ENCODE results near the gene MREG.
"Not testable (repeated sequence)": the region's sequence is repeated elsewhere in the genome, so short reads cannot be mapped to it uniquely, and the experiment has no call there.

Gene MREG

DNA sequence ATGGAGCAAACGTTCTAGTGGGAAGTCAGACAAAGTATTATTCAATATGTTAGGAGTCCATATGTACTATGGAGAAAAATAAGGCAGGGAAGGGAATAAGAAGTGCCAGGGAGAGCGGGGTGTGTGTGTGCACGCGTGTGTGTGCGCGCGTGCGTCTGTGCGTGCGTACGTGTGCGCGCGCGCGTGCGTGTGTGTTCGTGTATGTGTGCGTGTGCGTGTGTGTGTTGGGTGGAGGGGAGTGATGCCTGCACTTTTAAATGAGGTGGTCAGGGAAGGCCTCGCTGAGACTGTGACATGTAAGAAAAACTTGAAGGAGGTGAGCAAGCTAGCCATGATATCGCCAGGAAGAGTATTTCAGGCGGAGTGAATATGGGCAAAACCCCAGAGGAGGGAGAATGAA lies 1.6 kb upstream of the MREG start:
- TF ChIP-seq, protein P1, sequence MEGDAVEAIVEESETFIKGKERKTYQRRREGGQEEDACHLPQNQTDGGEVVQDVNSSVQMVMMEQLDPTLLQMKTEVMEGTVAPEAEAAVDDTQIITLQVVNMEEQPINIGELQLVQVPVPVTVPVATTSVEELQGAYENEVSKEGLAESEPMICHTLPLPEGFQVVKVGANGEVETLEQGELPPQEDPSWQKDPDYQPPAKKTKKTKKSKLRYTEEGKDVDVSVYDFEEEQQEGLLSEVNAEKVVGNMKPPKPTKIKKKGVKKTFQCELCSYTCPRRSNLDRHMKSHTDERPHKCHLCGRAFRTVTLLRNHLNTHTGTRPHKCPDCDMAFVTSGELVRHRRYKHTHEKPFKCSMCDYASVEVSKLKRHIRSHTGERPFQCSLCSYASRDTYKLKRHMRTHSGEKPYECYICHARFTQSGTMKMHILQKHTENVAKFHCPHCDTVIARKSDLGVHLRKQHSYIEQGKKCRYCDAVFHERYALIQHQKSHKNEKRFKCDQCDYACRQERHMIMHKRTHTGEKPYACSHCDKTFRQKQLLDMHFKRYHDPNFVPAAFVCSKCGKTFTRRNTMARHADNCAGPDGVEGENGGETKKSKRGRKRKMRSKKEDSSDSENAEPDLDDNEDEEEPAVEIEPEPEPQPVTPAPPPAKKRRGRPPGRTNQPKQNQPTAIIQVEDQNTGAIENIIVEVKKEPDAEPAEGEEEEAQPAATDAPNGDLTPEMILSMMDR (conservative IDR thresholded peaks at IDR 0.05; ENCODE audit: low read depth, low read length), result no peak
- no peak overlapping the region for H3K4me3 ChIP-seq (ENCODE audit: low read length)
- DNase-seq (ENCODE audit: low read depth), result no peak

DNA sequence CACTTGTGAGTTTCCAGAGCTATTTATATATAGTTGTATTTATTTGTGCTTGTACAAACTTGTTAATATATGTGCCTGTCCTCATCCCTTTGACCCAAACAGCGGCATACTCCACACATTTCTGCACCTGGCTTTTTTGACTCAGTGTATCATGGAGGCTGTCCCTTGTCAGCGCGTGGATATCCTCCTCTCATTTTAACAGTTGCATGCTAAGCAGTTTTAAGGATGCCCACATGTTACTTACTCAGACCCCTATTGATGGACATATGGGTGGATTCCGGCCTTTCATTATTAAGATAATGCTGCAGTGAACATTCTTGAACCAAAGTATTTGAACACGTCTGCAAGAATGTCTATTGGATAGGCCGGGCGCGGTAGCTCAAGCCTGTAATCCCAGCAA lies 655 bp upstream of the MREG start:
- TF ChIP-seq, protein P1 (conservative IDR thresholded peaks at IDR 0.05; ENCODE audit: low read depth, low read length), result no peak
- DNase-seq (ENCODE audit: low read depth), result no peak
- no peak overlapping the region for H3K4me3 ChIP-seq (ENCODE audit: low read length)

DNA sequence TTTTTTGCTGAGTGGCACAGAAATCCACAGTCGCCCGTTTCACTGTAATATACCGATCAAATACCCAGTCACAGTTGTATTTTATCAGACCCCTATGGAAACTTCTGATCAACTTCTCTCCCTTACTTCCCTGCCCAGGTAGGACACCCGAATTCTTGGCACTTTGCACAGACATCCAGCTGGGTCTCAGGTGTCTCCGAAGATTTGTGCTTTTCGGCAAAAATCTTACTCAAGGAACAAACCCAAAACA lies 596 bp downstream of the MREG start:
- H3K4me3 ChIP-seq (ENCODE audit: low read length), result peak overlapping the region; percentile 71
- TF ChIP-seq, protein P1 (conservative IDR thresholded peaks at IDR 0.05; ENCODE audit: low read depth, low read length), result no peak
- DNase-seq (ENCODE audit: low read depth), result no peak

DNA sequence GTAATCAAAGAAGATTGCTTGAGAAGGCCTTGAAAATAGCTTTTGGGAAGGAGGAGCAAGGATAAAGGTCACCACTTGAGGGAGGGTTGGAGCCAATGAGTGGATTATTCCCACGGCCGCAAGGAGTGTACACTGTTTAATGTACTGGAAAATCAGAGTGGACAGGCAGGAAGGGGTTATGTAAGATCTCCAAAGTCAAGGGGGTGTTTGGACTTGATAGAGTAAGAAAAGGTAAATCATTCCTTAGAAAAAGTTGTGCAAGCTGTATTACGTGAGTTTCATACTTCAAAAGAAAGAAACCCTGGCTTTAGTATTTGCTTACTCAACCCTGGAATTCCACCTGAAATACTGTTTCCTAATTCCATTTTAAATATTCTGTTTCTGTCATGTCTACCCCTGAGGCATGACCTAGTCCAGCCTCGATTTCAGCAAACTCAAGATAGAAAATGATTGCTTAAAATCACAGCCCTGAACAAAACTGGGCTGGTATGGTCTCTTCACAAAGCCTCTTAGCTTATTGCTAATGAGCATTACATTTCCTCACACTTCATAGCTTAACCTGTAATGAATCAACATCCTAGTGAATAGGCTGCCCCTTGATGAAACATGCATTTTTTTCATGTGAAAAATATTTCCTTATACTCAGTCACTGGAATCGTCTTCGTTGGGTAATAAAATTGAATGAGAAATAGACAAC lies 1.1 kb downstream of the MREG start:
- H3K4me3 ChIP-seq (ENCODE audit: low read length), result peak overlapping the region; percentile 71
- no peak for DNase-seq (ENCODE audit: low read depth)
- TF ChIP-seq, protein P1 (conservative IDR thresholded peaks at IDR 0.05; ENCODE audit: low read depth, low read length), result peak; percentile 21

DNA sequence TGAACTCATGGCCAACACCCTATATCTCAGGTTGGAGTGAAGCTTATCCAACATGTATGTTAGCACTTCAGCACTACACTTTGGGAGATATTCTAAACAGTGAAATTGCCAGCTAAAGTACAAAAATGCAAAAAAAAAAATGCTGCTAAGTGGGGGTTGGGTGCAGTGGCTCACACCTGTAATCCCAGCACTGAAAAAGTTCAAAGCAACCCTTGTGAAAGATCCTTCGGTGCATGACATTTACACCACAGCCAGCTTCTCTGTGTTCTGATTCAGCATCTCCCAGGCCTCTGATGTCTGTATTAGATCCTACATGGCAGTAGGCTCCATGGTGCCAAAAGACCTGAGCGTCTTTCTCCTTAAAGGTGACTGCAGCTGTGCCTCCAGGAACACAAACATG lies 4.1 kb downstream of the MREG start:
- not testable (repeated sequence) for DNase-seq (ENCODE audit: low read depth); H3K4me3 ChIP-seq (ENCODE audit: low read length)

DNA sequence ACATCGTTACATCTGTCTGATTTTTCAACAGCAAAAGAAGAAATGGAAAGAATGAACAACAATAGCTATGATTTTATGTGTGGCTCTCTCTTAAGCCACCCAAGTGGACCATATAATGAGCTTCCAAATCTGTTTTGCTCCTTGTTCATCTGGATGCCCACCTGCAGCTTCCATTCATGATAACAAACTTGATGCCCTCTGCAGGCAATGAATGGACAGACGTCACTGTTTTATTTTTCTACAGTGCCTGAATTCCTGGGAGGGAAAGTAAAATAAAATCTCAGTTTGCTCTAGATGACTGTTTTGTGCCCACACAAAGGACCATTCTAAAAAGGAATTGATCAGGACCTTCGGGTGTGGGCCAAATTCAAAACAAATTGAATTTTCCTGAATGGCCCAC lies 5.0 kb downstream of the MREG start:
- H3K4me3 ChIP-seq (ENCODE audit: low read length), result no peak overlapping the region
- TF ChIP-seq, protein P1 (conservative IDR thresholded peaks at IDR 0.05; ENCODE audit: low read depth, low read length), result no peak
- DNase-seq (ENCODE audit: low read depth), result no peak

DNA sequence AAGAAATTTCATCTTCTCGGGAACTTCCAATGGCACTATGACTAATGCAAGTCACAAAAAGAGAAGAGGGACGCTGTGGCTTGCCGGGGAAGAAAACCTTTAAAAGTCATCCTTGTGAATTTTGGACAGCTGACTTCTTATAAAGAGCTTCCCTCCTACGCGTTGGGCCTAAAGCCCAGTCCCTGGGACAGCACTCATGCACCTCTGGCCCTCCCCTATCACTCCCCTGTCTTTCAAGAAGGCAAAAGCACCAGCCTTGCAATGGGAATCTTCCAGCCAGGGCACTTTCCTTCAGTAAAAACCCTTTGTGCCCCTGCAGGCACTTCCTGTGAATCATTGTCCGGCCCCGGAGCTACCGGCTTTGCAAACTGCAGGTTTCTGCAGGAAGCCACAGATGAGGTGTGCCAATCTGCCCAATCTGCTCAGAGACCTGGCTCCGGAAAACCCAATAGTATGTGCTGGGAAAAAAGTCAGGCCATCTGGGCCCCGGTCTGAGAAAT lies 7.1 kb downstream of the MREG start:
- DNase-seq (ENCODE audit: low read depth), result no peak
- TF ChIP-seq, protein P1 (conservative IDR thresholded peaks at IDR 0.05; ENCODE audit: low read depth, low read length), result no peak
- H3K4me3 ChIP-seq (ENCODE audit: low read length), result no peak overlapping the region
